ENCODE results near the gene STRN3.
"Not testable (repeated sequence)": the region's sequence is repeated elsewhere in the genome, so short reads cannot be mapped to it uniquely, and the experiment has no call there.

Gene STRN3

GRCh38 chr14:31026077-31026449 is at the start of gene STRN3:
TSS of gene STRN3 (minus strand) at chr14:31026379. CDS start at chr14:31026185, 194 bp downstream.
- Mint-ChIP-seq H3K27me3 (no peaks in the 10 kb centered on the region), H3K4me1 (peaks cover 54% of the 10 kb centered on the region), H3K27ac (ENCODE audit: low read depth) (peak within 1 kb of the TSS; percentile 97), H3K4me3 (peak within 1 kb of the TSS; percentile 99), H3K9me3 (no peaks in the 10 kb centered on the region), H3K36me3 (ENCODE audit: insufficient read depth) (peaks cover 22% of the 10 kb centered on the region)
- DNase-seq (ENCODE audit: low spot score in 2 of 2) (no peak), ATAC-seq (replicated peaks; ENCODE audit: extremely low read depth, poor library complexity, severe bottlenecking) (peak; percentile 31)

DNA sequence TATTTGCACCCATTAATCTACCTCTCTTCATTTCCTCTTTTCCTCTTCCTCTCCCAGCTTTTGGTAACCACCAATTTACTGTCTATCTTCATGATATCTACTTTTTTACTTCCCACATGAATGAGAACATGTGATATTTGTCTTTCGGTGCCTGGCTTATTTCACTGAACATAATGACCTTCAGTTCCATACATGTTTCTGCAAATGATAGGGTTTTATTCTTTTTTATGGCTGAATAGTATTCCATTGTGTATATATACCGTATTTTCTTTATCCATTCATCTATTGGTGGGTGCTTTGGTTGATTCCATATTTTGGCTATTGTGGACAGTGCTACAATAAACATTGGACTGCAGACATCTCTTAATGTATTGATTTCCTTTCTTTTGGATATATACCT is 49.0 kb upstream of the STRN3 start:
- Mint-ChIP-seq H3K27me3 (no peaks in the 10 kb centered on the region), H3K27ac (ENCODE audit: low read depth) (peak overlapping the region; percentile 1), H3K36me3 (ENCODE audit: insufficient read depth) (peaks cover 15% of the 10 kb centered on the region), H3K4me1 (no peaks in the 10 kb centered on the region), H3K9me3 (peaks cover 5% of the 10 kb centered on the region), H3K4me3 (no peak overlapping the region)
- DNase-seq (ENCODE audit: low spot score in 2 of 2): no peak
- no peak for ATAC-seq (replicated peaks; ENCODE audit: extremely low read depth, poor library complexity, severe bottlenecking)

GRCh38 chr14:31071151-31071550 is 45.0 kb upstream of the STRN3 start:
- ATAC-seq (replicated peaks; ENCODE audit: extremely low read depth, poor library complexity, severe bottlenecking): no peak
- H3K27ac Mint-ChIP-seq (ENCODE audit: low read depth): no peak overlapping the region
- H3K36me3 Mint-ChIP-seq (ENCODE audit: insufficient read depth): peaks cover 22% of the 10 kb centered on the region
- H3K9me3 Mint-ChIP-seq: peaks cover 5% of the 10 kb centered on the region
- H3K4me1 Mint-ChIP-seq: no peaks in the 10 kb centered on the region
- no peak for DNase-seq (ENCODE audit: low spot score in 2 of 2)
- H3K4me3 Mint-ChIP-seq: no peak overlapping the region
- no peaks in the 10 kb centered on the region for H3K27me3 Mint-ChIP-seq

GRCh38 chr14:31070431-31070830 is 44.3 kb upstream of the STRN3 start:
- no peak overlapping the region for H3K27ac Mint-ChIP-seq (ENCODE audit: low read depth)
- no peak overlapping the region for H3K4me3 Mint-ChIP-seq
- peaks cover 5% of the 10 kb centered on the region for H3K9me3 Mint-ChIP-seq
- H3K4me1 Mint-ChIP-seq: no peaks in the 10 kb centered on the region
- no peaks in the 10 kb centered on the region for H3K27me3 Mint-ChIP-seq
- no peak for ATAC-seq (replicated peaks; ENCODE audit: extremely low read depth, poor library complexity, severe bottlenecking)
- DNase-seq (ENCODE audit: low spot score in 2 of 2): no peak
- peaks cover 22% of the 10 kb centered on the region for H3K36me3 Mint-ChIP-seq (ENCODE audit: insufficient read depth)

GRCh38 chr14:31069343-31069742 is 43.2 kb upstream of the STRN3 start:
- Mint-ChIP-seq H3K9me3 (no peaks in the 10 kb centered on the region), H3K4me3 (no peak overlapping the region), H3K4me1 (no peaks in the 10 kb centered on the region), H3K36me3 (ENCODE audit: insufficient read depth) (peaks cover 18% of the 10 kb centered on the region), H3K27ac (ENCODE audit: low read depth) (no peak overlapping the region), H3K27me3 (no peaks in the 10 kb centered on the region)
- DNase-seq (ENCODE audit: low spot score in 2 of 2) (no peak), ATAC-seq (replicated peaks; ENCODE audit: extremely low read depth, poor library complexity, severe bottlenecking) (no peak)

GRCh38 chr14:31068235-31068634 is 42.1 kb upstream of the STRN3 start:
- H3K9me3 Mint-ChIP-seq: no peaks in the 10 kb centered on the region
- no peak for ATAC-seq (replicated peaks; ENCODE audit: extremely low read depth, poor library complexity, severe bottlenecking)
- no peak overlapping the region for H3K4me3 Mint-ChIP-seq
- DNase-seq (ENCODE audit: low spot score in 2 of 2): no peak
- peaks cover 16% of the 10 kb centered on the region for H3K36me3 Mint-ChIP-seq (ENCODE audit: insufficient read depth)
- H3K4me1 Mint-ChIP-seq: no peaks in the 10 kb centered on the region
- no peaks in the 10 kb centered on the region for H3K27me3 Mint-ChIP-seq
- H3K27ac Mint-ChIP-seq (ENCODE audit: low read depth): no peak overlapping the region

GRCh38 chr14:31062908-31063307 is 36.7 kb upstream of the STRN3 start:
- DNase-seq (ENCODE audit: low spot score in 2 of 2); H3K9me3 Mint-ChIP-seq; H3K27ac Mint-ChIP-seq (ENCODE audit: low read depth); H3K36me3 Mint-ChIP-seq (ENCODE audit: insufficient read depth); ATAC-seq (replicated peaks; ENCODE audit: extremely low read depth, poor library complexity, severe bottlenecking); H3K27me3 Mint-ChIP-seq; H3K4me3 Mint-ChIP-seq: not testable (repeated sequence)
- peaks cover 12% of the 10 kb centered on the region for H3K4me1 Mint-ChIP-seq

DNA sequence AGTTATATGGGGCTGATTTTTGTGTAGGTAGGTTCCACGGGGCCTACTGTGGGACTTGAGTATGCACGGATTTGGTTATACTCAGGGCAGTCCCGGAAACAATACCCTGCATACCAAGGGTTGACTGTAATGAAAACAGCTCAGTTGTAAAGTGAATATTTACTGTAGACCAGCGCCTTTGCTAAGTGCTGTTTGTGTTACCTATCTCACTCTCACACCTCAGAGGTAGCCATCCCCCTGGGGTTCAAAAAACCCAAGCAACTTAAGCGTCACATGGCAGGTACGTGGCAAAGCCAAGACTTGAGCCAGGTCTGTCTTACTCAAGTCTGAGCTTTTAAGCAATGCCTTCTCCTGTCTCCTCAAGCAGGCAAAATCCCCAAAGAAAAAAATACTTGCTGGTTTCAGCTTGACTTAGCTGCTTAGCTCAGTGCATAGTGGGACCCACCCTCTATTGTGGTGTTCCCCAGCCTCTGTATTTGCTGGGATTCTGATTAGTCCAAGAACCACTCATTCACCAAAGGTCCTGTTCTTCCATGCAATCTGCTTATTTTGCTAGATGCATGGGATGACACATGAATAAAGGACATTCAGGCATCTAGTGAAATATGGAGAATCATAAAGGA is 34.2 kb upstream of the STRN3 start:
- peaks cover 13% of the 10 kb centered on the region for H3K4me1 Mint-ChIP-seq
- no peak overlapping the region for H3K4me3 Mint-ChIP-seq
- H3K27me3 Mint-ChIP-seq: no peaks in the 10 kb centered on the region
- H3K36me3 Mint-ChIP-seq (ENCODE audit: insufficient read depth): no peaks in the 10 kb centered on the region
- no peak overlapping the region for H3K27ac Mint-ChIP-seq (ENCODE audit: low read depth)
- ATAC-seq (replicated peaks; ENCODE audit: extremely low read depth, poor library complexity, severe bottlenecking) (no peak), DNase-seq (ENCODE audit: low spot score in 2 of 2) (no peak)
- H3K9me3 Mint-ChIP-seq: no peaks in the 10 kb centered on the region

GRCh38 chr14:31059152-31059924 is 33.2 kb upstream of the STRN3 start:
- Mint-ChIP-seq H3K4me3 (no peak overlapping the region), H3K9me3 (no peaks in the 10 kb centered on the region), H3K4me1 (peaks cover 13% of the 10 kb centered on the region), H3K36me3 (ENCODE audit: insufficient read depth) (no peaks in the 10 kb centered on the region), H3K27ac (ENCODE audit: low read depth) (no peak overlapping the region), H3K27me3 (no peaks in the 10 kb centered on the region)
- ATAC-seq (replicated peaks; ENCODE audit: extremely low read depth, poor library complexity, severe bottlenecking): no peak
- no peak for DNase-seq (ENCODE audit: low spot score in 2 of 2)

DNA sequence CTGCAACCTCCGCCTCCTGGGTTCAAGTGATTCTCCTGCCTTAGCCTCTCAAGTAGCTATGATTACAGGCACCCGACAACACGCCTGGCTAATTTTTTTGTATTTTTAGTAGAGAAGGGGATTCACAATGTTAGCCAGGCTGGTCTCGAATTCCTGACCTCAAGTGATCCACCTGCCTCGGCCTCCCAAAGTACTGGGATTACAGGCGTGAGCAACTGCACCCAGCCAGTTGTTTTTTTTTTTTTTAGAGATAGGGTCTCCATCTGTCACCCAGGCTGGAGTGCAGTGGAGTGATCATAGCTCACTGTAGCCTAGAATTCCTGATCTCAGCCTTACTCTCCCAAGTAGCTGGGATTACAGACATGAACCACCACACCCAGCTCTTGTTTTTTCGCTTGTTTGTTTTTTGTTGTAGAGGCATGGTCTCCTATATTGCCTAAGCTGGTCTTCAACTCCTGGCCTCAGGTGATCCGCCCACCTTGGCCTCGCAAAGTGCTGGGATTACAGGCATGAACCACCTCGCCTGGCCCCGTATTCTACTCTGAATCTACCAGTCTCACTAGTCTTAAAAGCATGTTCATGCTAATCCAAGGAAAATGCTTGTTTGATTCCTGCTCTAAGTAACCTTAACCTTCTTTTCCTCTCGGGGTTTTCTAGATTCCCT is 31.7 kb upstream of the STRN3 start:
- Mint-ChIP-seq H3K36me3 (ENCODE audit: insufficient read depth) (no peaks in the 10 kb centered on the region), H3K27ac (ENCODE audit: low read depth) (no peak overlapping the region), H3K4me3 (no peak overlapping the region), H3K27me3 (no peaks in the 10 kb centered on the region), H3K9me3 (no peaks in the 10 kb centered on the region), H3K4me1 (peaks cover 13% of the 10 kb centered on the region)
- no peak for DNase-seq (ENCODE audit: low spot score in 2 of 2)
- ATAC-seq (replicated peaks; ENCODE audit: extremely low read depth, poor library complexity, severe bottlenecking): no peak

GRCh38 chr14:31057035-31057434 is 30.9 kb upstream of the STRN3 start:
- Mint-ChIP-seq H3K27me3 (no peaks in the 10 kb centered on the region), H3K4me3 (no peak overlapping the region), H3K4me1 (peaks cover 13% of the 10 kb centered on the region), H3K27ac (ENCODE audit: low read depth) (no peak overlapping the region), H3K36me3 (ENCODE audit: insufficient read depth) (peaks cover under 1% of the 10 kb centered on the region), H3K9me3 (no peaks in the 10 kb centered on the region)
- DNase-seq (ENCODE audit: low spot score in 2 of 2) (no peak), ATAC-seq (replicated peaks; ENCODE audit: extremely low read depth, poor library complexity, severe bottlenecking) (no peak)

DNA sequence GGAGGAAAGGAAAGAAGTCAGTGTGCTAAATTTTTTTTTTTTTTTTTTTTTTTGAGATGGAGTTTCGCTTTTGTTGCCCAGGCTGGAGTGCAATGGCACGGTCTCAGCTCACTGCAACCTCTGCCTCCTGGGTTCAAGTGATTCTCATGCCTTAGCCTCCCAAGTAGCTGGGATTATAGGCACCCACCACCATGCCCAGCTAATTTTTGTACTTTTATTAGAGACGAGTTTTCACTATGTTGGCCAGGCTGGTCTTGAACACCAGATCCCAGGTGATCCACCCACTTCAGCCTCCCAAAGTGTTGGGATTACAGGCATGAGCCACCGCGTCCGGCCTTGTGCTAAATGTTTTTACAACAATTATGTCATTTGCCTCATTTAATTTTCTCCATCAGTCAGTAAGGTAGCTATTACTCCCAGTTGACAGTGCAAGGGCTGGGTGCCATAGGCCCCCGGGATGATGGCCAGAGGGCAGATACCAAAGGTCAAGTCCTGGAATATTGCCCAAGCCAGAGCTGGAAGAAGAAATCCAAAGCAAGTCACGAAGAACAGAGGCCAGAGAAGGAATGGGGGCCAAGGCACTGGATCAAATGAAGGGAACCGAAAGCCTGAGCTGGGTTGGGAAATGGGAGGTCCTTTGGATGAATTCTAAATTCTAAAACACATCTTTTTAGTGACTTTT is 26.9 kb upstream of the STRN3 start:
- not testable (repeated sequence) for H3K4me1 Mint-ChIP-seq; ATAC-seq (replicated peaks; ENCODE audit: extremely low read depth, poor library complexity, severe bottlenecking); H3K27me3 Mint-ChIP-seq; H3K4me3 Mint-ChIP-seq; H3K36me3 Mint-ChIP-seq (ENCODE audit: insufficient read depth); H3K27ac Mint-ChIP-seq (ENCODE audit: low read depth); DNase-seq (ENCODE audit: low spot score in 2 of 2); H3K9me3 Mint-ChIP-seq
